Astrocyte of the spinal cord (primary cell): Measurements from ENCODE around the gene PTGS1.

Experiments used
- DNase-seq: peaks from one replicate; pipeline ENCODE4 v3.0.0; 2011; ENCODE audit warnings: low read depth, low spot score
- H3K4me3 ChIP-seq: 2 replicates; pipeline ENCODE4 v1.5.1; 2011; ENCODE audit warnings: low read depth, mild to moderate bottlenecking, low read length, moderate library complexity
- CTCF ChIP-seq: IDR thresholded peaks from 2 replicates; pipeline ENCODE4 v1.5.1; 2012; ENCODE audit warnings: low read depth, mild to moderate bottlenecking, low read length, inconsistent platforms
- in situ Hi-C: cut with HindIII; loops from 2 replicates; pipeline ENCODE4 v1.10.0; 2017; ENCODE audit warnings: low sequenced_read_pairs

Gene PTGS1

DNA sequence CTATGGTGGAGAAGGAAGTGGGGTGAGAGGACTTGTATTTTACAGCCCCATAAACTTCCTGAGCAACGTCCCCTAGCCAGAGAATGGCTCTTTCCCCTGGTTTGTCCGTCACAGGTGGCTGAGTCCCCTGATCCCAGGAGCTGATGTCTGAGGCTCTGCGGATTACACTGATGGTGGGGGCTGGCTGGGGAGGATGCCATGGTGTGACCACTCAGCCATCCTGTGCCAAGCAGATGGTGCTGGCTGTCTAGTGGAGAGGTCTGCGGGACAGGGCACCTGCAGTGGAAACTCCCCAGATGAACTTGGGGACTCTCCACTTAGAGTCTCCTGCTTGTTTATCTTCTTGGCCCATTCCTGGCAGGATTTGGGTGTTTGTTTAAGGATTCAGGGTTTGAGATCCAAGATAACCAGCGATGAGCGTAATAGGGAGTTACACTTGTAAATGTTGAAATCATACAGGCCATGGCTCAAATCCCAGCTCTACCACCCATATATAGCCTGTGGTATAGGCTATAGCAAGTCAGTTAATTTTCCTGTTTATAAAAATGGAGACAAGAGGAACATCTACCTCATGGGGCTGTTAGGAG lies 4.7 kb upstream of the PTGS1 start:
- in situ Hi-C loops, result no loop called here
- TF ChIP-seq CTCF, result no peak
- no peak overlapping the region for H3K4me3 ChIP-seq
- DNase-seq, result no peak

DNA sequence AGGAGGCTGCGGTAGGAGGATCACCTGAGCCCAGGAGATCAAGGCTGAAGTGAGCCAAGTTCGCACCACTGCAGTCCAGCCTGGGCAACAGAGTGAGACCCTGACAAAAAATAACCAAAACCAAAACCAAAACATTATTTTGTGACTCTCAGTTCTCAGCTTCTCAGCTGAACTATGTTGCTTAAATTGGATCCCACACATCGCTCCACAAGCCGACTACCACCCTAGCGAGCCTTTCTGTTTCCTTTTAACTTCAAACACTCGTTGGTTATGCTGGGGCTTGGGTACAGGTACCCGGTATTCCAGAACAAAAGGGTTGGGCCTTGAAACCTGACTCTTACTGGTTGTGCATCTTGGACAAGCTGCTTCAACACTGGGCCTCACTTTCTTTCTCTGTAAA lies 3.8 kb upstream of the PTGS1 start:
- no peak overlapping the region for H3K4me3 ChIP-seq
- no peak for TF ChIP-seq CTCF
- in situ Hi-C loops, result no loop called here
- no peak for DNase-seq

DNA sequence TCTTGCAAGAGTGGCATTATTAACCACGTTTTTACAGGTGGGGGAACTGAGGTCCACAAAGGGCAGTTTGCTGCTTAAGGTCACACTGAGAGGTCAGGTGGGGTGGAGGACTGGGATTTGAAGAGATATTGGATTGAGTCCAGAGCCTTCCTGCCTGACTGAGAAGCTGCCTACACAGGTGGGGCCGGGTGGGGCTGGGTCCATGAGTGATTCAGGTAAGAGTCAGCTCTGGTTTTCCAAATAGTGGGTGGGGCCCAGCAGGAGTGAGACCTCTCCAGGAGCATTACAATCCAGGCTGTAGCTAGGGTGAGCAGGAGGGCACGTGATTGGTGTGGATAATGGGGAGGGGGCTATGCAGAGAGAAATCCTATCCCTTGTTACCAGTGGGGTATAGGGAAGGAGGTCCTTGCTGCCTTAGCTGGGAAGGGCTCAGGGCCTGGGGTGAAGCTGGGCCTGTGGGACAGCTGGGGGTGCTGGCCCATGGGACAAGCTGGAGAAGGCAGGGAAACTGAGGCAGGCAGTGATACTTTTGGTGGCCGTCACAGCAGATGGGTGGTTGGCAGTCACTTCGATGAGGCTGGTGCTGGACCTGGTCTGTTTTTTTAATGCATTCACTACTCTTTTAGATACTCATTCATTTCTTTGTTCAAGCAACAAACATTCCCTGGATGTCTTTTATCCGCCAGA lies 2.9 kb upstream of the PTGS1 start:
- H3K4me3 ChIP-seq, result no peak overlapping the region
- no peak for TF ChIP-seq CTCF
- no peak for DNase-seq
- in situ Hi-C loops, result no loop called here

GRCh38 chr9:122368642-122369041 lies 2.2 kb upstream of the PTGS1 start:
- TF ChIP-seq CTCF, result no peak
- in situ Hi-C loops, result no loop called here
- no peak for DNase-seq
- no peak overlapping the region for H3K4me3 ChIP-seq

DNA sequence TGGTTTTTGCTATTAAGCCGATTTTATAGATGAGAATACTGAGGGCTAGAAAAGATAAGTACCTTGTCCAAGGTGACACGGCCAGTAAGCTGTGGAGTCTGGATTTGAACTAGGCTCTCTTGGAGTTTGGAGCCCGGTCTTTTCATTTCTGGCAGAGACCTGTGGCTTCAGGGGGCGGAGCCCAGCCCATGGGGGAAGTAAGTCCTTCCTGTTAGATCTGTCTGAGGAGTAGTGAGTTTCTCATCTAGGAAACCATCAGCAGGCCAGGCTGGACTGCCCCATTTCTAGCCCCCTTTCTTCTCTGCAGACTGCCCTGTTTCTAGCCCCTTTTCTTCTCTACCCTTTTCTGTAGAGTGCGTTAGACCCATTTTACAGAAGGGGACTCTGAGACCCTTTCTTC lies 521 bp upstream of the PTGS1 start:
- TF ChIP-seq CTCF, result no peak
- no peak overlapping the region for H3K4me3 ChIP-seq
- in situ Hi-C loops, result no loop called here
- no peak for DNase-seq

GRCh38 chr9:122371846-122372245 lies 1.0 kb downstream of the PTGS1 start:
- no peak overlapping the region for H3K4me3 ChIP-seq
- DNase-seq, result no peak
- no peak for TF ChIP-seq CTCF
- in situ Hi-C loops, result no loop called here
